Nephron progenitor cell (in vitro differentiated cells): ENCODE results near the gene RAC2.

Experiments
- DNase-seq: peaks from one replicate; pipeline ENCODE4 v3.0.0; 2021
- H3K27ac Mint-ChIP-seq: 2 replicates; pipeline ENCODE4 v1.8.0; 2021; ENCODE audit warnings: mild to moderate bottlenecking, moderate library complexity, mixed read lengths
- H3K27me3 Mint-ChIP-seq: 2 replicates; pipeline ENCODE4 v1.8.0; 2021; ENCODE audit warnings: mild to moderate bottlenecking, low read depth, mixed read lengths; ENCODE audit not compliant: poor library complexity
- H3K36me3 Mint-ChIP-seq: 2 replicates; pipeline ENCODE4 v1.8.0; 2021; ENCODE audit warnings: low read depth, mixed read lengths
- H3K4me1 Mint-ChIP-seq: 2 replicates; pipeline ENCODE4 v1.8.0; 2021; ENCODE audit warnings: mixed read lengths
- H3K4me3 Mint-ChIP-seq: 2 replicates; pipeline ENCODE4 v1.8.0; 2021; ENCODE audit warnings: mild to moderate bottlenecking, moderate library complexity, mixed read lengths
- H3K9me3 Mint-ChIP-seq: 2 replicates; pipeline ENCODE4 v1.8.0; 2021; ENCODE audit warnings: mild to moderate bottlenecking, moderate library complexity, mixed read lengths
- CTCF ChIP-seq: fragments of 200-600 bp; sonication (generic); IDR thresholded peaks from 2 replicates; pipeline ENCODE4 v1.5.0; 2021; ENCODE audit warnings: antibody characterized with exemption

Gene RAC2

GRCh38 chr22:37274380-37274862 is 30.4 kb upstream of the RAC2 start:
- DNase-seq: no peak
- H3K9me3 Mint-ChIP-seq: no peaks in the 10 kb centered on the region
- H3K36me3 Mint-ChIP-seq: no peaks in the 10 kb centered on the region
- no peak for TF ChIP-seq CTCF
- no peak overlapping the region for H3K27ac Mint-ChIP-seq
- peaks cover 24% of the 10 kb centered on the region for H3K4me1 Mint-ChIP-seq
- H3K27me3 Mint-ChIP-seq: peaks cover 32% of the 10 kb centered on the region
- no peak overlapping the region for H3K4me3 Mint-ChIP-seq

GRCh38 chr22:37273846-37274225 is 29.8 kb upstream of the RAC2 start:
- no peak for DNase-seq
- Mint-ChIP-seq H3K27me3 (peaks cover 32% of the 10 kb centered on the region), H3K9me3 (no peaks in the 10 kb centered on the region), H3K36me3 (no peaks in the 10 kb centered on the region), H3K27ac (no peak overlapping the region), H3K4me1 (peaks cover 21% of the 10 kb centered on the region), H3K4me3 (no peak overlapping the region)
- no peak for TF ChIP-seq CTCF

- no peak overlapping the region for H3K27ac Mint-ChIP-seq
- DNase-seq: no peak
These were observed 29.2 kb upstream of the RAC2 start for GRCh38 chr22:37273126-37273845.

GRCh38 chr22:37270928-37271650 is 27.0 kb upstream of the RAC2 start:
- H3K4me1 Mint-ChIP-seq: peaks cover 27% of the 10 kb centered on the region
- TF ChIP-seq CTCF: no peak
- no peak for DNase-seq
- peaks cover 31% of the 10 kb centered on the region for H3K27me3 Mint-ChIP-seq
- no peak overlapping the region for H3K4me3 Mint-ChIP-seq
- no peaks in the 10 kb centered on the region for H3K9me3 Mint-ChIP-seq
- no peak overlapping the region for H3K27ac Mint-ChIP-seq
- no peaks in the 10 kb centered on the region for H3K36me3 Mint-ChIP-seq

More at GRCh38 chr22:37273126-37273845, 29.2 kb upstream of the RAC2 start:
- Mint-ChIP-seq H3K9me3 (no peaks in the 10 kb centered on the region), H3K4me1 (peaks cover 21% of the 10 kb centered on the region), H3K27me3 (peaks cover 31% of the 10 kb centered on the region), H3K4me3 (no peak overlapping the region), H3K36me3 (no peaks in the 10 kb centered on the region)
- TF ChIP-seq CTCF: no peak

GRCh38 chr22:37269936-37270678 is 26.0 kb upstream of the RAC2 start:
- no peak overlapping the region for H3K4me3 Mint-ChIP-seq
- peaks cover 27% of the 10 kb centered on the region for H3K4me1 Mint-ChIP-seq
- H3K36me3 Mint-ChIP-seq: no peaks in the 10 kb centered on the region
- H3K27me3 Mint-ChIP-seq: peaks cover 36% of the 10 kb centered on the region
- no peak for TF ChIP-seq CTCF
- H3K27ac Mint-ChIP-seq: no peak overlapping the region
- DNase-seq: no peak
- H3K9me3 Mint-ChIP-seq: peaks cover 6% of the 10 kb centered on the region
